GM15510 (cell line): ENCODE data around the gene PKIB.

Experiments
- POLR2A ChIP-seq: IDR thresholded peaks from 3 replicates; pipeline ENCODE4 v1.6.1; 2011; ENCODE audit warnings: borderline replicate concordance; ENCODE audit not compliant: insufficient read length; ENCODE audit errors: extremely low read depth

The PKIB gene

GRCh38 chr6:122734529-122735395 lies 124.6 kb downstream of the PKIB start:
- no peak for TF ChIP-seq POLR2A

DNA sequence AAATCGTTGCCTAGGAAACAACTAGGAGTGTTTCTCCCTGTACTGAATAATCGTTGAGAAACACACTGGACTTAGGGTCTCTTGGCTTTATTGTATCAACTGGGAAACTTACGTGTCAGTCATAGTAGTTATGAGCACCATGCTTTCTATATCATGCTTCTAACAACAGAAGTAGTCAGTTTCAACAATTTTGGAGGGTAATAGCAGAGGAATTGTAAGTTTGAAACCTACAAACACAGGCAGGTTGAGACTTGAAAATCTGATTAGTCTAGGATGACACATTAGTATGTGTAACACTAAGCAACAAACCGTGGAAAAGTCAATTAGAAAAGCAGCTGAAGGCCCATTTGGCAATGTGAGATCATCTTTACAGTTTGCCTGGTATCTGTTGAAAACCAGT lies 125.4 kb downstream of the PKIB start:
- no peak for TF ChIP-seq POLR2A

GRCh38 chr6:122736163-122736562 lies 126.0 kb downstream of the PKIB start:
- TF ChIP-seq POLR2A = no peak

- TF ChIP-seq POLR2A = no peak
These were observed 126.4 kb downstream of the PKIB start for GRCh38 chr6:122736616-122737015.

DNA sequence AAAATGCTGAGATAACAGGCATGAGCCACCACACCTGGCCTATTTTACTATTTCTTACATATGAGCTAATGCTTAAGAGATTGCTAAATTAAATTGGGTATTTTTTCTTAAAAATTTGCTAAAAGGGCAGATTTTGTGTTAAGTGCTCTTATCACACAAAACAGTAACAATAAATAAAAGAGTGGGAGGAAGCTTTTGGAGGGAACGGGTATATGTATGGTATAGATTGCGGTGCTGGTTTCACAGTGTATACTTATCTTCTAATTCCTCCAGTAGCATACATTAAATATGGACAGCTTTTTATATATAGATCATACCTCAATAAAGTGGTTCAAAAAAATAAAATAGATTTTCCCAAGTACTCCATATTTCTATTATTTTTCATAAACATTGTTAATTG lies 129.9 kb downstream of the PKIB start:
- TF ChIP-seq POLR2A = no peak

- TF ChIP-seq POLR2A = no peak
These were observed 130.7 kb downstream of the PKIB start for GRCh38 chr6:122740936-122741335.

DNA sequence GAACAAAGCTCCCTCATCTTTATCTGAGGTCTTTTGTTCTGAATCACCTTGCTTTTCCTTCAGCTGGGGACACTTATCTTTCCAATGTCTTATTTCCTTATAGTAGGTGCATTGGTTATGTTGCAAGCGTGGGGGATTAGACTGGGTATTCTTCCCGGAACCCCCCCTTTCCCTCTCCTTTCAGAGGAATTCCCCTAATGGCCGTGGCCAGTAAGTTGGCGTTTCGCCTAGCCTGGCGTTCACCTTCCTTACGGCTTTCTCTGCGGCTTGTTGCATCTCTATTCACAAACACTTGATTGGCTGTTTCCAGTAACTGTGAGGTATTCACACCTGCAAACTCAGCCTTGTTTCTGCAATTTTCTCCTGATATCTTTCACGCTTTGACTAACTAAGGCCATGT lies 136.5 kb downstream of the PKIB start:
- TF ChIP-seq POLR2A = no peak

GRCh38 chr6:122747573-122747972 lies 137.4 kb downstream of the PKIB start:
- TF ChIP-seq POLR2A = no peak

- TF ChIP-seq POLR2A = no peak
These were observed 139.3 kb downstream of the PKIB start for GRCh38 chr6:122749451-122750050.

DNA sequence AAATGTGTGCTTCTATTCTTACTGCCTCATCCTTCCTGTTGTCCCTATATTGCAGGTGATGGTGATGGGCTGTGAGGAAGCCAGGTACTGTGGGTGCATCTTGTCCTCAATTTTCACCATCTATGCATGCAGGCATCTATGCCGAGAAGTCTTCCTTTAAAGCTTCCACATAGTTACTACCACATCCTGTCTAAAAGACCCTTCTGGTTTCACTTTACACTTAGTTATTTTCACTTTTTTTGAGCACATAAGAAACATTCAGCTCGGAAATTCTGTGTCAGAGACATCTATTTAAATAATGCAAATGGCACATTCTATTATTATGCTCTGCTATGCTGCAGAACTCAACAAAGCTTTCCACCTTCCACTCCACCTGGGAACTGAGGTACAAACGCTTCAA lies 141.1 kb downstream of the PKIB start:
- TF ChIP-seq POLR2A = no peak

DNA sequence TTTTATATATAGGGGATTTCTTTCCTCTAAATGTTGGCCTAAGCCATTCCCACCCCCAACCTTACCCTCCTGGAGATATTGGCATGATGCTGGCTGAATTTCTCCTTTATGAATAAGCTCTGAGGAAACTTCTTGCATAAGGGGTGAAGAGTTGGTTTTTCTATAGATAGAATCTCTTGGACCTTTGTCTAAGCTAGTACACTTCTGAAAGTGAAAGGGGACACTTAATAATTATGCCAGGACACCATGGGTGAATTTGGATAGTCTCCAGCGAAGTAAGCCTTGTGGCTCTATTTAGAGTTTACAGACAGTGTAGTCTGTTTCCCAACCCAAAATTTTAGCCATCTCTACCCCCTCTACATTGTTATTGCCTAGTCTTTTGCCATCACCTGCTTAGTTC lies 142.3 kb downstream of the PKIB start:
- TF ChIP-seq POLR2A = no peak

- TF ChIP-seq POLR2A = no peak
These were observed 142.9 kb downstream of the PKIB start for GRCh38 chr6:122753000-122753687.

DNA sequence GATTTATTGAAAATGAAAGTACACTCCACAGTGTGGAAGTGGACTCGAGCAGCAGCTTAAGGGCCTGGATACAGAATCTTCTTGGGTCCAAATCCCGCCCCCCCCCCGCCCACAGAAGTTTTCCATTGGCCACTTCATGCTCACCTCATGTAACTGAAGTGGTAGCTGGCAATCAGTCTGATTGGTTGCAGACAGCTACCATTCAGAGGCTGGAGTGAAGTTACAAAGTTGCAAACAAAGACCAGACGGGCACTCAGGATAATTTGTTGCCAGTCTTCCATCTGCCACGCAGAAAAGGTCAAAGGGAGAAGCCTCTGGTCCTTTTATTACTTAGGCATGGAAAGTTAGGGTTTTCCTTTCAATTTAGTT lies 143.5 kb downstream of the PKIB start:
- no peak for TF ChIP-seq POLR2A

DNA sequence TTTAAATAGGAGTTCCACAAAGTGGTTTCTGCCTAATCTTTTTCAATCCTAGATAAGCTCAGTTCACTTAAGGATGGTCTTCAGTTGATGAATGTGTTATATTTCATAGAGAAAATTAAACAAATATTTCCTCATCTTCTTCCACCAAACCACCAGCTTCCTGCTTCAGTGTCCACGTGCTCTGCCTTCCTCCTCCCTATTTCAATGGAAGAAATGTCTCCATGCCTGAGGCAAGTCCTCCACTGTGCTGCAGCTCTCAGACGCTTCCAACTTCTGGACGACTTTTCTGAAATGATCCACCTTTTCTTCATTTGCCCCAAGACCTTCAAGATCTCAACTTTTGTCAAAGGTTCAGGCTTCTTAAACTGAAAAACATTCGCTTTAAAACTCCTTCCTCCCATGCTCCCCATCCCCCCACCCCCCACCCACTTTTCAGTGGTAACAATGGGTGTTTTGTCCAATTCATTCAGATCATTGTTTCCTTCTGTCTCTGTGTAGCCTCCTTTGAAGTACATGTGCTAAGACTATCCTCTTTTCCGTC lies 144.1 kb downstream of the PKIB start:
- TF ChIP-seq POLR2A = no peak

DNA sequence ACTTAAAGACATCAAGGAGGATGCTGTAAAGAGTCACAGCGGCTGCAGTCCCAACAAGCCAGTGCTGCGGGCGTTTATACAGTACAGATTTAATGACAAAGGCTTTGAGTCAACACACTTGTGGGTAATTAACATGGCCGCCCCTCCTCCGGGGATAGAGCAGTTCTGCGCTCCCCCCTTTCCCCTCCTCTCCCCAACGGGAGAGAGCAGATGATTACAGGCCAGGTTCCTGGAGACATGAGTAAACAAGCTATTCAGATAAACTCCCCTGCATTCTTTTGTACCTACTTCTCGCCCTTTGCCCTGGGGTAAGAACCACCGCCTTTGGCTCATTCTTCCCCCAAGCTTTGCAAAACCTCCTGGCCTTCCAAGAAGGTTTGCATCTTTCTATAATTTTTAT lies 145.7 kb downstream of the PKIB start:
- no peak for TF ChIP-seq POLR2A

DNA sequence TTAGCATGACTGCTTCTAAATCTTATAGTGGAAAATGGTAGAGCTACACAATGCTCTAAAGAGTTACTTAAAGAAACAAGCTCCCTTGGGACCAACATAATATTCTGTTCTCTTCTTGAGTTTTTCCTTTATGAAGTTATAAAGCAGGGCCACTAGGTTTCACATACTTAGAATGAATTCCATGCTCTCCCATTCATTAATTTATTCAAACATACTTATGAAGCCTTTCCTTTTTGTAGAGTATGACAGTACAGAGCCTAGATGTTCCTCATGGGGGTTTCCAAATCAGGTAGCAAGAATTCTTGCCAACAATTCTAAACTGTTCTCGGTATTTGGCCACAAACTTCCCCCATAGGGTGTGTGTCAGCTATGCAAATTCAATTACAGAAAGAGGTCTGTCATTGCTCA lies 148.7 kb downstream of the PKIB start:
- TF ChIP-seq POLR2A = no peak

- no peak for TF ChIP-seq POLR2A
These were observed 150.1 kb downstream of the PKIB start for GRCh38 chr6:122760330-122760729.

GRCh38 chr6:122766256-122766655 lies 156.1 kb downstream of the PKIB start:
- no peak for TF ChIP-seq POLR2A
